Bronchial epithelial cell (primary cell): ENCODE data around the gene MAP4K3. TPM values are rescaled to one million over a fixed set of nuclear protein-coding genes. Genes with fewer than 3 reads are reported as not detected.

ENCODE experiments used
- DNase-seq: peaks from one replicate; pipeline ENCODE4 v3.0.0-alpha.2; 2010; ENCODE audit warnings: low read depth
- FAIRE-seq: peaks from 2 replicates; lab custom pipeline; 2011; peaks lifted over from hg19 to GRCh38; lab: Jason Lieb, UNC
- H3K27me3 ChIP-seq: 2 replicates; pipeline ENCODE4 v1.5.1; 2011; ENCODE audit warnings: low read length; ENCODE audit not compliant: control insufficient read depth, insufficient read depth
- H3K36me3 ChIP-seq: 2 replicates; pipeline ENCODE4 v1.5.1; 2011; ENCODE audit warnings: low read length; ENCODE audit not compliant: control insufficient read depth, insufficient read depth
- H3K4me3 ChIP-seq: 2 replicates; pipeline ENCODE4 v1.5.1; 2011; ENCODE audit warnings: mild to moderate bottlenecking, low read depth, low read length, control low read depth
- total RNA-seq: library from RNA; depleted of rRNA; stranded (reverse); fragments of >200 nt; gene quantifications from 2 replicates; pipeline ENCODE4 v1.2.1, GENCODE V29; 2014
- TF ChIP-seq, protein P1 (sequence below): IDR thresholded peaks from 2 replicates; pipeline ENCODE4 v1.5.1; 2011; ENCODE audit warnings: mild to moderate bottlenecking, moderate library complexity, low read length, control low read depth, inconsistent platforms; ENCODE audit not compliant: insufficient read depth, severe bottlenecking

The MAP4K3 gene
- total RNA-seq, 1 donor from 2014 or later = 19.7 TPM

DNA sequence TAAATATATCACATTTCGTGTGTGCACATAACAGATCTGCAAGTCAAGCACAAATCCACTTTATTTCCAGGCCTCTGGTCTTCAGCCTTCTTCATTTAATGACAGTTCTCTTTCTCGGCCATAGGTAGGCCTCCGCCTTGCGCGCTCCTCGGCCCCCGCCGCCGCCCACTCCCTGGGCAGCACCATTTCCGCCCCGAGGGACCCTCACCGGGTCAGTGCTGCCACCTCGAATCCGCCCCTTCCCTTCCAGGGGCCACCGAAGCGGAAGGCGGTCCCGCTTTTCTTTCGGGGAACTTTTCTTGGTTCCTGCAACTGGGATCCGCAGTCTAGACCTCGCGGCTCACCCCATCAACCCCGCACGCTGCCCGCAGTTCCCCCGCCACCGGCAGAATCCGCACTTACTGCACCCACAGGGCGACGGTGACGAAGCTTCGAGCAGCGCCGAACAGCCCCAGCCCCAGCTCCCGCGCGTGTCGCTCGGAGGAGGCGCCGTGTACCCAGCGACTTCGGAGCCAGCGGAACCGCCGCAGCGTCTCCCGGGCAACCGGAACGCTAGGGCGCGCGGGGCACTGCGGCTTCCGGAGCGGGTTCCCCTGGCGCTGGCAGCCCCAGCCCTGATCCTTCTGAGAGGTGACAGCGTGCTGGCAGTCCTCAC is 193.5 kb downstream of the MAP4K3 start, which contains the start of gene CDKL4:
TSS of gene CDKL4 (minus strand) at position 502 of the 655 bp plus-strand sequence.
- TF ChIP-seq, protein P1, sequence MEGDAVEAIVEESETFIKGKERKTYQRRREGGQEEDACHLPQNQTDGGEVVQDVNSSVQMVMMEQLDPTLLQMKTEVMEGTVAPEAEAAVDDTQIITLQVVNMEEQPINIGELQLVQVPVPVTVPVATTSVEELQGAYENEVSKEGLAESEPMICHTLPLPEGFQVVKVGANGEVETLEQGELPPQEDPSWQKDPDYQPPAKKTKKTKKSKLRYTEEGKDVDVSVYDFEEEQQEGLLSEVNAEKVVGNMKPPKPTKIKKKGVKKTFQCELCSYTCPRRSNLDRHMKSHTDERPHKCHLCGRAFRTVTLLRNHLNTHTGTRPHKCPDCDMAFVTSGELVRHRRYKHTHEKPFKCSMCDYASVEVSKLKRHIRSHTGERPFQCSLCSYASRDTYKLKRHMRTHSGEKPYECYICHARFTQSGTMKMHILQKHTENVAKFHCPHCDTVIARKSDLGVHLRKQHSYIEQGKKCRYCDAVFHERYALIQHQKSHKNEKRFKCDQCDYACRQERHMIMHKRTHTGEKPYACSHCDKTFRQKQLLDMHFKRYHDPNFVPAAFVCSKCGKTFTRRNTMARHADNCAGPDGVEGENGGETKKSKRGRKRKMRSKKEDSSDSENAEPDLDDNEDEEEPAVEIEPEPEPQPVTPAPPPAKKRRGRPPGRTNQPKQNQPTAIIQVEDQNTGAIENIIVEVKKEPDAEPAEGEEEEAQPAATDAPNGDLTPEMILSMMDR = no peak
- H3K36me3 ChIP-seq = no peaks in the 10 kb centered on the region
- no peak for FAIRE-seq
- no peak for DNase-seq
- H3K4me3 ChIP-seq = no peak within 1 kb of the TSS
- no peaks in the 10 kb centered on the region for H3K27me3 ChIP-seq

DNA sequence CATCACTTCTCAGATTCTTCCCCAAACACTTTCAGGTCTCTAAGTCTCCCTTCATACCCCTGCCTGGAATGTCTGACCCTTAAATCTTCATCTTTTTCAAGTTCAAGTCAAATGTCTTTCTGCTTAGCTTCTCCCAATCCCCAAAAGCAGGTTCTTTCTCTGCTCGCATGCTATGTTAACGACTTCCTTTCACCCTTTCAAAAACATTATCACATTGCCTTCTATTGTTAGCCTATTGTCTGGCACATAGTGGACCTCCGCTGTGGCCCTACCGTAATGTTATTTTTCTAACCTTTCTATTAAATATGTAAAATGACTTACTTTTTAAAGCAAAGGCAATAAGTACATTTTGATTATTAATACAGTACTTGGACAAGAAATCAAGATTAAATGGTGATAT is 195.5 kb downstream of the MAP4K3 start:
- FAIRE-seq = no peak
- TF ChIP-seq, protein P1 = no peak
- no peak overlapping the region for H3K4me3 ChIP-seq
- no peak for DNase-seq
- H3K36me3 ChIP-seq = no peaks in the 10 kb centered on the region
- H3K27me3 ChIP-seq = no peaks in the 10 kb centered on the region

DNA sequence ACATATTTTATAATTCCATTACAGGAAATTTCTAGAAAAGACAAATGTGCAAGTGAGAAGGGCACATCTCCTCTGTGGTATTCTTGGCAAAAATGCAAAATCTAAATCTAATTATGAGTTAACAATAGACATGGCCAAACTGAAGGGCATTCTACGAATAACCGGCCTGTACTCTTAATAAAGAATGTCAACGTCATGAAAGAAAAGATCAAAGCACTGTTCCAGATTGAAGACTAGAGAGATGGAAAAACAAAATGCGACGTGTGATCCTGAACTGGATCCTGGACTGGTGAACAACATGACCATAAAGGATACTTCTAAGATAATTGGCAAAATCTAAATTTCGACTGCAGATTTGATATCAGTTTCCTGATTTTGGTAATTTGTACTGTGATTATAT is 196.3 kb downstream of the MAP4K3 start:
- Histone ChIP-seq H3K27me3 (no peaks in the 10 kb centered on the region), H3K4me3 (no peak overlapping the region), H3K36me3 (no peaks in the 10 kb centered on the region)
- FAIRE-seq = no peak
- DNase-seq = no peak
- TF ChIP-seq, protein P1 = no peak

DNA sequence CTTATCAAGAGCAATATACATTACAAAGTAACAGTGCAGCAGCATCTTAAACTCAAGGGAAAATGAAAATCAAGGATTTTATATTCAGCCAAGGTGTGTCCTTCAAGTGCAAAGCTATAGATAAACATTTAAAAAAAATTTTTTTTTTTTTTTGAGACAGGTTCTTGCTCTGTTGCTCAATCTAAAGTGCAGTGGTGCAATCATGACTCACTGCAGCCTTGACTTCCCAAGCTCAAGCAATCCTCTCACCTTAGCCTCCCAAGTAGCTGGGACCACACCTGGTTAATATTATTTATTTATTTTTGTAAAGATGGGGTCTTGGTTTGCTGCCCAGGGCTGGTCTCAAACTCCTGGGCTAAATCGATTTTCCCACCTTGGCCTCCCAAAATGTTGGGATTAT is 202.3 kb downstream of the MAP4K3 start:
- DNase-seq (peak; percentile 87), FAIRE-seq (no peak)
- TF ChIP-seq, protein P1 = no peak
- Histone ChIP-seq H3K27me3 (no peaks in the 10 kb centered on the region), H3K36me3 (no peaks in the 10 kb centered on the region), H3K4me3 (no peak overlapping the region)

DNA sequence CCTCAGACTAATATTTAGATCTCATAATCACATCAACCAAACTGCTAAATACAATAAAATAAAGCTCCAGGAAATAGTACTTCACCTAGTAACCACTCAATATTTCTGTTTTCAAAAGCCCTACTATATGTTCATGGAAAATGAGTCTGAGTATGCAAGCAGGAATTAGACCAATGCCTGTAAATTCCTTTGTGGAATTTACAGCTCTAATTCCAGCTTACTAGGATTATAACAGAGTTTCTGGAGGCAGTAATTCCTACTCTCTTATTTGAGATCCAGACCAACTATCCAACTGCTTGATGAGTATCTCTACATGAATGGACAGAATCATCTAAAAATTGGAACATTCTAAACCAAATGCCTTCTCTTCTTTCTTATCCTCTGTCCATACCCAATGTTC is 204.9 kb downstream of the MAP4K3 start:
- H3K36me3 ChIP-seq = no peaks in the 10 kb centered on the region
- TF ChIP-seq, protein P1 = no peak
- FAIRE-seq = no peak

More for the DNA sequence above, 204.9 kb downstream of the MAP4K3 start:
- Histone ChIP-seq H3K4me3 (no peak overlapping the region), H3K27me3 (no peaks in the 10 kb centered on the region)
- DNase-seq = no peak
